IPS-18a (cell line): ENCODE results near the gene HYAL3.
A peak's percentile ranks its signal among the peaks of the same experiment; 100 is the strongest.

Source experiments
- H3K27ac ChIP-seq: one replicate; pipeline ENCODE4 v1.5.1; 2013; ENCODE audit warnings: low read length
- H3K27me3 ChIP-seq: one replicate; pipeline ENCODE4 v1.6.1; 2013; ENCODE audit warnings: mild to moderate bottlenecking, low read length; ENCODE audit not compliant: control insufficient read depth, insufficient read depth
- H3K36me3 ChIP-seq: one replicate; pipeline ENCODE4 v1.6.1; 2013; ENCODE audit warnings: low read depth, low read length; ENCODE audit not compliant: control insufficient read depth
- H3K4me1 ChIP-seq: one replicate; pipeline ENCODE4 v1.6.1; 2013; ENCODE audit warnings: low read depth, low read length; ENCODE audit not compliant: control insufficient read depth
- H3K4me3 ChIP-seq: one replicate; pipeline ENCODE4 v1.5.1; 2013; ENCODE audit warnings: low read length
- H3K9ac ChIP-seq: one replicate; pipeline ENCODE4 v1.6.1; 2013; ENCODE audit warnings: mild to moderate bottlenecking, low read length, moderate library complexity
- H3K9me3 ChIP-seq: one replicate; pipeline ENCODE4 v1.6.1; 2013; ENCODE audit warnings: low read depth, low read length; ENCODE audit not compliant: control insufficient read depth

HYAL3 gene

GRCh38 chr3:50325497-50326181 is 26.4 kb upstream of the HYAL3 start:
- Histone ChIP-seq H3K9ac (no peak overlapping the region), H3K27me3 (no peaks in the 10 kb centered on the region), H3K9me3 (no peaks in the 10 kb centered on the region), H3K36me3 (peaks cover 11% of the 10 kb centered on the region), H3K4me1 (peaks cover 18% of the 10 kb centered on the region), H3K27ac (no peak overlapping the region), H3K4me3 (no peak overlapping the region)

DNA sequence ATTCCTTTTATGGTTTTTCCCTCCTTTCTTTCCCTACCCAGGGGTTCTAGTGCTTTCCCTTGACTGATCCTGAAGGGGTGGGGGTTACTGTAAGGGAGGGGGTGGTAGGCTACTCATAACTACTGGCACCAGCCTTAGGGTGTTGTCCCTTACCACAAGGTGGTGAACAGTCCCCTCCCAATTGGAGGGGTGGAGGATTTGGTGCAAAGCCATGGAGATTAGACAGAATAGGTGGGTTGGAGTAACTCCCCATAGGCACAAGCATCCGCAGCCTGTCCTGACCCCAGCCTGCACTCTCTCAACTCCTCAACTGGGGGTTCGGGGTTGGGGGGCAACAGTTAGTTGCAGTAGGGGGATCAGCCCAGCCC is 25.9 kb upstream of the HYAL3 start:
- peaks cover 6% of the 10 kb centered on the region for H3K36me3 ChIP-seq
- no peak overlapping the region for H3K4me3 ChIP-seq
- H3K9ac ChIP-seq, result no peak overlapping the region
- no peaks in the 10 kb centered on the region for H3K27me3 ChIP-seq
- no peaks in the 10 kb centered on the region for H3K9me3 ChIP-seq
- H3K4me1 ChIP-seq, result peaks cover 18% of the 10 kb centered on the region
- no peak overlapping the region for H3K27ac ChIP-seq

- H3K27ac ChIP-seq, result no peak overlapping the region
These were observed 25.3 kb upstream of the HYAL3 start for GRCh38 chr3:50324351-50325112.

GRCh38 chr3:50323614-50324199 is 24.5 kb upstream of the HYAL3 start:
- Histone ChIP-seq H3K9me3 (no peaks in the 10 kb centered on the region), H3K27me3 (no peaks in the 10 kb centered on the region), H3K4me1 (peaks cover 18% of the 10 kb centered on the region), H3K9ac (no peak overlapping the region), H3K4me3 (no peak overlapping the region), H3K36me3 (peaks cover 13% of the 10 kb centered on the region), H3K27ac (no peak overlapping the region)

More at GRCh38 chr3:50324351-50325112, 25.3 kb upstream of the HYAL3 start:
- Histone ChIP-seq H3K27me3 (no peaks in the 10 kb centered on the region), H3K4me1 (peaks cover 18% of the 10 kb centered on the region), H3K36me3 (peaks cover 5% of the 10 kb centered on the region), H3K4me3 (no peak overlapping the region), H3K9me3 (no peaks in the 10 kb centered on the region), H3K9ac (no peak overlapping the region)

- H3K9me3 ChIP-seq, result no peaks in the 10 kb centered on the region
- H3K9ac ChIP-seq, result peak overlapping the region; percentile 95
- peaks cover 15% of the 10 kb centered on the region for H3K4me1 ChIP-seq
- peak overlapping the region; percentile 75 for H3K4me3 ChIP-seq
- no peak overlapping the region for H3K27ac ChIP-seq
- H3K27me3 ChIP-seq, result no peaks in the 10 kb centered on the region
- peaks cover 19% of the 10 kb centered on the region for H3K36me3 ChIP-seq
These were observed 23.9 kb upstream of the HYAL3 start for GRCh38 chr3:50323092-50323600.

- peaks cover 15% of the 10 kb centered on the region for H3K4me1 ChIP-seq
- no peaks in the 10 kb centered on the region for H3K9me3 ChIP-seq
- no peaks in the 10 kb centered on the region for H3K27me3 ChIP-seq
- H3K4me3 ChIP-seq, result peak within 1 kb of the TSS; percentile 75
- peak within 1 kb of the TSS; percentile 95 for H3K9ac ChIP-seq
- H3K27ac ChIP-seq, result peak within 1 kb of the TSS; percentile 98
- H3K36me3 ChIP-seq, result peaks cover 22% of the 10 kb centered on the region
These were observed 23.3 kb upstream of the HYAL3 start, which contains the start of gene HYAL2 for GRCh38 chr3:50322386-50323091. HYAL2 (minus strand) TSS chr3:50322745; CDS start chr3:50320489, 2,256 bp downstream.

GRCh38 chr3:50322115-50322385 is 22.8 kb upstream of the HYAL3 start:
- peaks cover 27% of the 10 kb centered on the region for H3K36me3 ChIP-seq
- peaks cover 11% of the 10 kb centered on the region for H3K4me1 ChIP-seq
- peak overlapping the region; percentile 95 for H3K9ac ChIP-seq

GRCh38 chr3:50321336-50322114 is 22.3 kb upstream of the HYAL3 start:
- no peaks in the 10 kb centered on the region for H3K27me3 ChIP-seq
- H3K4me3 ChIP-seq, result peak overlapping the region; percentile 75
- H3K36me3 ChIP-seq, result peaks cover 30% of the 10 kb centered on the region
- H3K27ac ChIP-seq, result peak overlapping the region; percentile 98
- peak overlapping the region; percentile 95 for H3K9ac ChIP-seq
- H3K9me3 ChIP-seq, result no peaks in the 10 kb centered on the region
- H3K4me1 ChIP-seq, result peaks cover 11% of the 10 kb centered on the region

More at GRCh38 chr3:50322115-50322385, 22.8 kb upstream of the HYAL3 start:
- peak overlapping the region; percentile 54 for H3K27ac ChIP-seq
- H3K9me3 ChIP-seq, result no peaks in the 10 kb centered on the region
- peak overlapping the region; percentile 75 for H3K4me3 ChIP-seq
- H3K27me3 ChIP-seq, result no peaks in the 10 kb centered on the region

DNA sequence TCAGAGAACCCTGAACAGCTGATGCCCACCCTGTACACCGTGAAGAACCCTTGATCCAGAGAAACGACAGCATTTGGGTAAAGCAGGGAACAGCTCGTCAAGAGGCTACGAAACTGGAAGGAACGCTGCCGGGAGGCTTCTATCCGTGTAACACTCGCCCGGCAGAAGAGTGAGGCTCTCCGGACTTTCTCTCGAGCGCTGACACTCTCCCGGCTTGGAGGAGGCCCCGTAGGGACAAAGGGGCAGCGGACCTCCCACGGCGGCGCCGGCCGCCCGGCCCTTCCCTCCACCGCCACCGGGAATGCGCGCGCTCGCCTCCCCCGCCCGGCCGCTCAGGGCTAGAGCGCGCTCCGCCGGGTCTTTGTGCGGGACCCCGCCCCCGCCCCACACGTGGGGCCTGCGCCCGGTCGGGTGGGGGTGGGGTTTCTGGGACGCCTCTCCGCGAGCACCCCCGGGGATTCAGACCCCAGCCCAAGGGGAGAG is 21.7 kb upstream of the HYAL3 start:
- H3K9me3 ChIP-seq, result no peaks in the 10 kb centered on the region
- peak overlapping the region; percentile 98 for H3K27ac ChIP-seq
- H3K27me3 ChIP-seq, result no peaks in the 10 kb centered on the region
- H3K9ac ChIP-seq, result peak overlapping the region; percentile 95
- peaks cover 11% of the 10 kb centered on the region for H3K4me1 ChIP-seq
- peak overlapping the region; percentile 75 for H3K4me3 ChIP-seq
- peaks cover 34% of the 10 kb centered on the region for H3K36me3 ChIP-seq

GRCh38 chr3:50319894-50320625 is 20.9 kb upstream of the HYAL3 start:
- Histone ChIP-seq H3K9ac (peak overlapping the region; percentile 95), H3K4me3 (peak overlapping the region; percentile 75), H3K4me1 (peaks cover 11% of the 10 kb centered on the region), H3K27ac (no peak overlapping the region), H3K9me3 (no peaks in the 10 kb centered on the region), H3K36me3 (peaks cover 34% of the 10 kb centered on the region), H3K27me3 (no peaks in the 10 kb centered on the region)
